Neural cell (in vitro differentiated cells): Measurements from ENCODE around the gene MYCBP2. TPM values are rescaled to one million over a fixed set of nuclear protein-coding genes. Genes with fewer than 3 reads are reported as not detected.

Experiments used
- H2AFZ ChIP-seq: fragments of 200-600, 300-800 bp; sonication (generic), shearing (Covaris generic); 2 replicates; pipeline ENCODE4 v1.6.0; 2014; ENCODE audit warnings: low read depth, mild to moderate bottlenecking, antibody characterized with exemption, low read length, moderate library complexity
- H3F3A ChIP-seq: fragments of 200-600 bp; shearing (Covaris generic); 2 replicates; pipeline ENCODE4 v1.6.1; 2016; ENCODE audit warnings: mild to moderate bottlenecking, moderate library complexity, mixed read lengths, antibody characterized with exemption, low read length; ENCODE audit not compliant: insufficient read depth, poor library complexity, severe bottlenecking
- H3K27ac ChIP-seq: fragments of 200-600, 300-800 bp; sonication (generic), shearing (Covaris generic); 2 replicates; pipeline ENCODE4 v1.5.1; 2014; ENCODE audit warnings: mild to moderate bottlenecking, low read length, moderate library complexity
- H3K27me3 ChIP-seq: fragments of 300-800, 200-600 bp; sonication (generic), shearing (Covaris generic); 2 replicates; pipeline ENCODE4 v1.6.0; 2014; ENCODE audit warnings: mild to moderate bottlenecking, low read depth, low read length, moderate library complexity; ENCODE audit not compliant: insufficient read depth
- H3K36me3 ChIP-seq: fragments of 300-800, 200-600 bp; sonication (generic), shearing (Covaris generic); 2 replicates; pipeline ENCODE4 v1.5.1; 2014; ENCODE audit warnings: mild to moderate bottlenecking, antibody characterized with exemption, low read length, moderate library complexity; ENCODE audit not compliant: insufficient read depth
- H3K4me2 ChIP-seq: fragments of 300-800, 200-600 bp; sonication (generic), shearing (Covaris generic); 2 replicates; pipeline ENCODE4 v1.6.0; 2014; ENCODE audit warnings: mild to moderate bottlenecking, low read length
- H3K4me3 ChIP-seq: fragments of 300-800, 200-600 bp; sonication (generic), shearing (Covaris generic); 2 replicates; pipeline ENCODE4 v1.5.1; 2014; ENCODE audit warnings: mild to moderate bottlenecking, low read length, moderate library complexity
- H3K79me2 ChIP-seq: fragments of 200-600 bp; shearing (Covaris generic); replicated peaks from 2 replicates; pipeline ENCODE4 v1.6.0; 2014; ENCODE audit warnings: mild to moderate bottlenecking, low read length, moderate library complexity; ENCODE audit not compliant: insufficient read depth
- H3K9ac ChIP-seq: fragments of 300-800, 200-600 bp; sonication (generic), shearing (Covaris generic); 2 replicates; pipeline ENCODE4 v1.6.1; 2016; ENCODE audit warnings: mild to moderate bottlenecking, low read length, mixed read lengths
- H3K9me2 ChIP-seq: fragments of 200-600 bp; shearing (Covaris generic); 2 replicates; pipeline ENCODE4 v1.6.1; 2016; ENCODE audit warnings: mild to moderate bottlenecking, low read length, mixed read lengths; ENCODE audit not compliant: insufficient read depth
- H3K9me3 ChIP-seq: fragments of 200-600, 300-800 bp; sonication (generic), shearing (Covaris generic); 2 replicates; pipeline ENCODE4 v1.6.1; 2016; ENCODE audit warnings: mild to moderate bottlenecking, mixed run types, low read length, moderate library complexity, mixed read lengths
- H4K20me1 ChIP-seq: fragments of 200-600 bp; shearing (Covaris generic); 2 replicates; pipeline ENCODE4 v1.6.1; 2016; ENCODE audit warnings: mild to moderate bottlenecking, mixed run types; ENCODE audit not compliant: insufficient read depth
- EP300 ChIP-seq: fragments of 450-650 bp; conservative IDR thresholded peaks from 2 replicates; pipeline ENCODE4 v1.6.1; 2014; ENCODE audit warnings: antibody characterized with exemption, mild to moderate bottlenecking, moderate library complexity; ENCODE audit not compliant: poor library complexity, severe bottlenecking
- EZH2 ChIP-seq: fragments of 200-600, 300-800 bp; shearing (Covaris generic), sonication (generic); IDR thresholded peaks from 2 replicates; pipeline ENCODE4 v1.6.1; 2014; ENCODE audit warnings: antibody characterized with exemption, low read length, borderline replicate concordance, mild to moderate bottlenecking; ENCODE audit not compliant: insufficient read depth, poor library complexity, severe bottlenecking
- MXI1 ChIP-seq: fragments of 450-650 bp; conservative IDR thresholded peaks from 2 replicates; pipeline ENCODE4 v1.6.1; 2014; ENCODE audit warnings: antibody characterized with exemption, mild to moderate bottlenecking; ENCODE audit not compliant: poor library complexity, severe bottlenecking
- POLR2AphosphoS5 ChIP-seq: IDR thresholded peaks from 2 replicates; pipeline ENCODE4 v1.6.1; 2012
- RAD21 ChIP-seq: fragments of 450-650 bp; conservative IDR thresholded peaks from 2 replicates; pipeline ENCODE4 v1.6.1; 2014; ENCODE audit warnings: antibody characterized with exemption, mild to moderate bottlenecking, moderate library complexity
- SMC3 ChIP-seq: fragments of 450-650 bp; conservative IDR thresholded peaks from 2 replicates; pipeline ENCODE4 v1.6.1; 2014; ENCODE audit warnings: antibody characterized with exemption, mild to moderate bottlenecking, moderate library complexity; ENCODE audit not compliant: poor library complexity
- TAF1 ChIP-seq: IDR thresholded peaks from 2 replicates; pipeline ENCODE4 v1.6.1; 2012; ENCODE audit warnings: low read depth
- polyA plus RNA-seq: library from polyadenylated mRNA; depleted of rRNA; stranded (reverse); fragments of >200 nt; gene quantifications from 2 replicates; pipeline ENCODE4 v1.2.3, GENCODE V29; 2014
- TF ChIP-seq, protein P1 (sequence below): fragments of 450-650 bp; IDR thresholded peaks from 2 replicates; pipeline ENCODE4 v1.5.1; 2014; ENCODE audit warnings: antibody characterized with exemption, mild to moderate bottlenecking, moderate library complexity; ENCODE audit not compliant: poor library complexity, severe bottlenecking
- TF ChIP-seq, protein P2 (sequence below): IDR thresholded peaks from 2 replicates; pipeline ENCODE4 v1.6.1; 2012; ENCODE audit warnings: borderline replicate concordance

Gene MYCBP2
- polyA plus RNA-seq, 1 donor from 2014 or later = 135 TPM

DNA sequence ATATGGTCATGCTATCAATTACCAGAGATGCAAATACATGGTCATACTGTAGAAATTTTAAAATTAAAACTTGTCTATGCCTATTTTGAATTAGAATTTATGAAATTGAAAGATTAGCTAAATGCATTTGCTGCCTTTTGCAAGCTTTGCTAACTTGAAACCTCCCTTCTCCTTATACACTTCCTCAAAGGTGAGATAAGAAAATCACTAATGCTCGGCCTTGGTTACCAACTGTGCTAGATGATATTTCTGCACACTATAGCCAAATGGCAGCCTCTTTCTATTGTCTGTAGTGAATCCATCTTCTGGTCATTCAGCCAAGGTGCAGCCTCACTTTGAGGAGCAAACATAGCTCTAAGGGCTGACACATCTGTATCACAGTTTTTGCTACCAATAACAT lies 31.1 kb upstream of the MYCBP2 start:
- H4K20me1 ChIP-seq = no peaks in the 10 kb centered on the region

DNA sequence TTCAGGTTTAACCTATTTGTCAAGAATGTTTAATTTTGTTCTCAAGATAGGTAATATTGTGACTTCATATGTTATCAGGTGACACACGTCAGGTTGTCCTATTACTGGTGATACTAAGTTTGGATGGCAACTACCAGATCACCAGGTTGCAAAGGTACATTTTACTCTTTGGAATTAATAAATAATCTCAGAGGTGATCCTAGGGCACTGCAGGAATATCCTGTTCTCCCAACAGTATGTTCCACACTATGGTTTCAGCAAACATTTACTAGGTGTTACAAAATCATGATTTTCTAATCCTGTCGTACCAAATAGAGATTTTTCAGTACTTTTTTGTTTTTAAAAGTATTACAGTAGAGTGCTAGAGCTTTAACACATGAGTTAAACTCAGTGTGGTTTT lies 29.3 kb upstream of the MYCBP2 start:
- TF ChIP-seq POLR2AphosphoS5 (no peak), EP300 (no peak)
- TF ChIP-seq, protein P1, sequence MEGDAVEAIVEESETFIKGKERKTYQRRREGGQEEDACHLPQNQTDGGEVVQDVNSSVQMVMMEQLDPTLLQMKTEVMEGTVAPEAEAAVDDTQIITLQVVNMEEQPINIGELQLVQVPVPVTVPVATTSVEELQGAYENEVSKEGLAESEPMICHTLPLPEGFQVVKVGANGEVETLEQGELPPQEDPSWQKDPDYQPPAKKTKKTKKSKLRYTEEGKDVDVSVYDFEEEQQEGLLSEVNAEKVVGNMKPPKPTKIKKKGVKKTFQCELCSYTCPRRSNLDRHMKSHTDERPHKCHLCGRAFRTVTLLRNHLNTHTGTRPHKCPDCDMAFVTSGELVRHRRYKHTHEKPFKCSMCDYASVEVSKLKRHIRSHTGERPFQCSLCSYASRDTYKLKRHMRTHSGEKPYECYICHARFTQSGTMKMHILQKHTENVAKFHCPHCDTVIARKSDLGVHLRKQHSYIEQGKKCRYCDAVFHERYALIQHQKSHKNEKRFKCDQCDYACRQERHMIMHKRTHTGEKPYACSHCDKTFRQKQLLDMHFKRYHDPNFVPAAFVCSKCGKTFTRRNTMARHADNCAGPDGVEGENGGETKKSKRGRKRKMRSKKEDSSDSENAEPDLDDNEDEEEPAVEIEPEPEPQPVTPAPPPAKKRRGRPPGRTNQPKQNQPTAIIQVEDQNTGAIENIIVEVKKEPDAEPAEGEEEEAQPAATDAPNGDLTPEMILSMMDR = no peak
- H4K20me1 ChIP-seq = no peaks in the 10 kb centered on the region
- no peak overlapping the region for H3K4me2 ChIP-seq

More for the DNA sequence above, 31.1 kb upstream of the MYCBP2 start:
- Histone ChIP-seq H3K4me2 (no peak overlapping the region), H3K36me3 (no peaks in the 10 kb centered on the region), H3K27ac (no peak overlapping the region), H3K79me2 (no peaks in the 10 kb centered on the region), H3F3A (no peaks in the 10 kb centered on the region), H3K9me3 (no peaks in the 10 kb centered on the region), H3K9me2 (no peaks in the 10 kb centered on the region), H2AFZ (no peak overlapping the region), H3K27me3 (no peaks in the 10 kb centered on the region), H3K4me3 (no peak overlapping the region), H3K9ac (no peak overlapping the region)
- no peak for TF ChIP-seq EP300
- no peak for TF ChIP-seq SMC3
- no peak for TF ChIP-seq TAF1
- TF ChIP-seq, protein P2, sequence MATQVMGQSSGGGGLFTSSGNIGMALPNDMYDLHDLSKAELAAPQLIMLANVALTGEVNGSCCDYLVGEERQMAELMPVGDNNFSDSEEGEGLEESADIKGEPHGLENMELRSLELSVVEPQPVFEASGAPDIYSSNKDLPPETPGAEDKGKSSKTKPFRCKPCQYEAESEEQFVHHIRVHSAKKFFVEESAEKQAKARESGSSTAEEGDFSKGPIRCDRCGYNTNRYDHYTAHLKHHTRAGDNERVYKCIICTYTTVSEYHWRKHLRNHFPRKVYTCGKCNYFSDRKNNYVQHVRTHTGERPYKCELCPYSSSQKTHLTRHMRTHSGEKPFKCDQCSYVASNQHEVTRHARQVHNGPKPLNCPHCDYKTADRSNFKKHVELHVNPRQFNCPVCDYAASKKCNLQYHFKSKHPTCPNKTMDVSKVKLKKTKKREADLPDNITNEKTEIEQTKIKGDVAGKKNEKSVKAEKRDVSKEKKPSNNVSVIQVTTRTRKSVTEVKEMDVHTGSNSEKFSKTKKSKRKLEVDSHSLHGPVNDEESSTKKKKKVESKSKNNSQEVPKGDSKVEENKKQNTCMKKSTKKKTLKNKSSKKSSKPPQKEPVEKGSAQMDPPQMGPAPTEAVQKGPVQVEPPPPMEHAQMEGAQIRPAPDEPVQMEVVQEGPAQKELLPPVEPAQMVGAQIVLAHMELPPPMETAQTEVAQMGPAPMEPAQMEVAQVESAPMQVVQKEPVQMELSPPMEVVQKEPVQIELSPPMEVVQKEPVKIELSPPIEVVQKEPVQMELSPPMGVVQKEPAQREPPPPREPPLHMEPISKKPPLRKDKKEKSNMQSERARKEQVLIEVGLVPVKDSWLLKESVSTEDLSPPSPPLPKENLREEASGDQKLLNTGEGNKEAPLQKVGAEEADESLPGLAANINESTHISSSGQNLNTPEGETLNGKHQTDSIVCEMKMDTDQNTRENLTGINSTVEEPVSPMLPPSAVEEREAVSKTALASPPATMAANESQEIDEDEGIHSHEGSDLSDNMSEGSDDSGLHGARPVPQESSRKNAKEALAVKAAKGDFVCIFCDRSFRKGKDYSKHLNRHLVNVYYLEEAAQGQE = no peak
- TF ChIP-seq POLR2AphosphoS5 = no peak
- TF ChIP-seq, protein P1 = no peak
- TF ChIP-seq EZH2 = no peak
- TF ChIP-seq MXI1 = no peak
- no peak for TF ChIP-seq RAD21

More for the DNA sequence above, 29.3 kb upstream of the MYCBP2 start:
- Histone ChIP-seq H3K9ac (no peak overlapping the region), H3K36me3 (no peaks in the 10 kb centered on the region), H3K27me3 (no peaks in the 10 kb centered on the region), H2AFZ (no peak overlapping the region), H3K9me3 (no peaks in the 10 kb centered on the region), H3K79me2 (no peaks in the 10 kb centered on the region), H3K4me3 (no peak overlapping the region), H3F3A (no peaks in the 10 kb centered on the region), H3K9me2 (no peaks in the 10 kb centered on the region), H3K27ac (no peak overlapping the region)
